GM18526 (cell line): ENCODE data around the gene HNRNPK.

ENCODE experiments used
- POLR2A ChIP-seq: IDR thresholded peaks from 3 replicates; pipeline ENCODE4 v1.6.1; 2011; ENCODE audit not compliant: insufficient read length; ENCODE audit errors: extremely low read depth

HNRNPK gene

GRCh38 chr9:83920469-83920926 lies 59.5 kb downstream of the HNRNPK start:
- TF ChIP-seq POLR2A: no peak

- no peak for TF ChIP-seq POLR2A
Measured at GRCh38 chr9:83919111-83919510, 60.9 kb downstream of the HNRNPK start.
